BLaER1 (cell line): ENCODE data around the gene CUX1.

ENCODE experiments used
- H3K27ac ChIP-seq: shearing (Covaris generic); formaldehyde crosslinking; 2 replicates; pipeline ENCODE4 v1.8.1; 2022
- H3K27me3 ChIP-seq: shearing (Covaris generic); formaldehyde crosslinking; 2 replicates; pipeline ENCODE4 v1.8.1; 2022
- H3K36me3 ChIP-seq: shearing (Covaris generic); formaldehyde crosslinking; 2 replicates; pipeline ENCODE4 v1.8.1; 2022
- H3K4me1 ChIP-seq: shearing (Covaris generic); formaldehyde crosslinking; 2 replicates; pipeline ENCODE4 v1.8.1; 2022
- H3K4me2 ChIP-seq: shearing (Covaris generic); formaldehyde crosslinking; 2 replicates; pipeline ENCODE4 v1.8.1; 2022
- H3K4me3 ChIP-seq: shearing (Covaris generic); formaldehyde crosslinking; 2 replicates; pipeline ENCODE4 v1.8.1; 2022
- H3K9ac ChIP-seq: shearing (Covaris generic); formaldehyde crosslinking; 2 replicates; pipeline ENCODE4 v1.8.1; 2022
- H3K9me3 ChIP-seq: shearing (Covaris generic); formaldehyde crosslinking; 2 replicates; pipeline ENCODE4 v1.8.1; 2022
- H4K20me1 ChIP-seq: shearing (Covaris generic); formaldehyde crosslinking; 2 replicates; pipeline ENCODE4 v1.8.1; 2022
- Cebpa-rat ChIP-seq: shearing (Covaris generic); IDR thresholded peaks from 2 replicates; pipeline ENCODE4 v1.8.1; 2022

CUX1 gene

DNA sequence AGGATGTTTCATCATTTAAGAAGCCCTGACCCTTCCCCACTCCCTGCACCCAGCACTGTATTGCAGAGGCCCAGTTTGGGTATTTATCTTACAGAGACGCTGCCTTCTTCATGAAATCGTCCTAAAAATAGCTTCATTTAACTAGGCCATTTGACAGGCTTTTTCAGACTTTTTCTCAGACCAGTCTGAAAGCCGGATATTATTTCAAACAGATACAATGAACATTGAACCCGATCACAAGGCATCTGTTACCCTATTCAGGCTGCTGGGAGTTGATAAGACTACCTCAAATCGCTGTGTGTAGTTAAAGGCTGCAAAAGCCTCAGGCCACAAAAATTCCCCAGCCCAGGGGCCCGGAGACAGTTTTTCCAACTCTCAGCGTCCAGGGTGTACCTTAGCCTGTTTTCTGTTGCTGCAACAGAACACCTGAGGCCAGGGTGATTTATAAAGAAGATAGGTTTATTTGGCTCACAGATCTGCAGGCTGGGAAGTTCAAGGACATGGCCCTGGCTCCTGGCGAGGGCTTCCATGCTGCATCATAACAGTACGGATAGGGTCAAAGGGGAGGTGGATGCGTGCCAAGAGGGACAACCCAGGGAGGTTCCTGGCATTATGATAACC lies 338.5 kb downstream of the CUX1 start:
- TF ChIP-seq Cebpa-rat = no peak
- Histone ChIP-seq H3K9ac (no peak overlapping the region), H3K4me2 (no peak overlapping the region), H4K20me1 (peaks cover 17% of the 10 kb centered on the region; the same call in 1 of the 2 replicates), H3K27me3 (no peaks in the 10 kb centered on the region), H3K36me3 (peaks cover 99% of the 10 kb centered on the region), H3K4me1 (no peaks in the 10 kb centered on the region), H3K4me3 (no peak overlapping the region), H3K9me3 (peaks cover 26% of the 10 kb centered on the region), H3K27ac (no peak overlapping the region)

DNA sequence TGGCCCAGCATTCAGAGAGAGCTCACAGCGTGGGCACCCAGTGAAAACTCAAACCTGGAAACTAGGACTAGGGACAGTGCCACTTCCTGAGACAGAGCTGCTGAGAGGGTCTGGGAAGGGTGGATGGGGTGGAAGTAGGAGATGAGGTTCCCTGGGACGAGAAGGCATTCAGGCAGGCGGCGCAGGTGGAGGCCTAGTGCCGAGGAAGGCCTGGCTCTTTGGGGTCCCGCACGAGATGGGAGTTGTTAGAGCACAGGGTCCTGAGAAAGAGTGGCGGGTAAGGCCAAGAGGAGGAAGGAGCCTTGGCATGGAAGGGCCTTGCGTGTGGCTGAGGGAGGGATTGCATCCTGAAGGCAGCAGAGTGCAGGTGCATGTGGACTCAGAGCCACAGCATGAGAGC lies 339.4 kb downstream of the CUX1 start:
- Histone ChIP-seq H3K4me2 (no peak overlapping the region), H3K27me3 (no peaks in the 10 kb centered on the region), H3K4me3 (no peak overlapping the region), H3K36me3 (peaks cover 99% of the 10 kb centered on the region), H3K9ac (no peak overlapping the region), H3K9me3 (peaks cover 24% of the 10 kb centered on the region), H3K27ac (no peak overlapping the region), H4K20me1 (peaks cover 16% of the 10 kb centered on the region; the same call in 1 of the 2 replicates), H3K4me1 (no peaks in the 10 kb centered on the region)
- TF ChIP-seq Cebpa-rat = no peak

DNA sequence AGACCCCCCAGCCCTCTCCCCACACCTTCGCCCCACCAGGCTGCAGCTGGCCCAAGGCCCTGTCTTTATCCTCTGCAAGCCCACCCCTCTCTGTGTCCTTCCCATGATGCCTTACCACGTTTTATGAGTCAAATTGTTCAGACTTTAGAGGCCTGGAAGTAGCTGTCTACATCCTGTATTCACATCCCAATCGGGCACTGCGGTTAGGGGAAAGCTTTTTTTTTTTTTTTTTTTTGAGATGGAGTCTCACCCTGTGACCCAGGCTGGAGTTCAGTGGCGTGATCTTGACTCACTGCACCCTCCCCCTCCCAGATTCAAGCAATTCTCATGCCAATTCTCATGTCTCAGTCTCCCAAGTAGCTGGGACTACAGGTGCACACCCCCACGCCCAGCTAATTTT lies 347.7 kb downstream of the CUX1 start:
- H3K4me2 ChIP-seq = peak overlapping the region; percentile 47; the same call in 1 of the 2 replicates

DNA sequence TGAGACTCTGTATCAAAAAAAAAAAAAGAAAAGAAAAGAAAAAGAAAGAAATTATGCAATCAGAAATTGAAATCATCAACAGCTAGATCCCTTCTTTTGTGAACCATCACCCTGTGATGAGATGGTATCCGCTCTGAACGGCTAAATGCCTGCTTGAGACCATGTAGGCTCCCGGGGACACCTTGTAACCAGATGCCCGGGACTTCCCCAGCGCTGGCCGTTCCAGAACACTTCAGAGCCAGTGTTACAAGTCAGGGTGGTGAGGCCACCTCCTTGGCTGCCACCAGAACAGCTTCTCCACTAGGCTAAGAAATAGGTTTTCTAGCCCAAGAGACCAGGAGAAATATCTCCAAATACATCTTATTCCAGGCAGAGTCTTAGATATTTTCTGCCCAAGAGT lies 349.8 kb downstream of the CUX1 start:
- Histone ChIP-seq H3K9me3 (no peaks in the 10 kb centered on the region), H3K9ac (no peak overlapping the region), H3K27me3 (no peaks in the 10 kb centered on the region), H4K20me1 (peaks cover 23% of the 10 kb centered on the region; the same call in 1 of the 2 replicates), H3K4me2 (no peak overlapping the region), H3K27ac (no peak overlapping the region), H3K4me3 (no peak overlapping the region), H3K36me3 (peaks cover 98% of the 10 kb centered on the region), H3K4me1 (peaks cover 36% of the 10 kb centered on the region)
- no peak for TF ChIP-seq Cebpa-rat

More for the DNA sequence above, 347.7 kb downstream of the CUX1 start:
- H3K4me1 ChIP-seq = peaks cover 36% of the 10 kb centered on the region
- peaks cover 25% of the 10 kb centered on the region; the same call in 1 of the 2 replicates for H4K20me1 ChIP-seq
- H3K27ac ChIP-seq = peak overlapping the region; percentile 35; the same call in 1 of the 2 replicates
- H3K4me3 ChIP-seq = no peak overlapping the region
- peaks cover 98% of the 10 kb centered on the region for H3K36me3 ChIP-seq
- H3K27me3 ChIP-seq = no peaks in the 10 kb centered on the region
- H3K9ac ChIP-seq = no peak overlapping the region
- no peak for TF ChIP-seq Cebpa-rat
- H3K9me3 ChIP-seq = no peaks in the 10 kb centered on the region

DNA sequence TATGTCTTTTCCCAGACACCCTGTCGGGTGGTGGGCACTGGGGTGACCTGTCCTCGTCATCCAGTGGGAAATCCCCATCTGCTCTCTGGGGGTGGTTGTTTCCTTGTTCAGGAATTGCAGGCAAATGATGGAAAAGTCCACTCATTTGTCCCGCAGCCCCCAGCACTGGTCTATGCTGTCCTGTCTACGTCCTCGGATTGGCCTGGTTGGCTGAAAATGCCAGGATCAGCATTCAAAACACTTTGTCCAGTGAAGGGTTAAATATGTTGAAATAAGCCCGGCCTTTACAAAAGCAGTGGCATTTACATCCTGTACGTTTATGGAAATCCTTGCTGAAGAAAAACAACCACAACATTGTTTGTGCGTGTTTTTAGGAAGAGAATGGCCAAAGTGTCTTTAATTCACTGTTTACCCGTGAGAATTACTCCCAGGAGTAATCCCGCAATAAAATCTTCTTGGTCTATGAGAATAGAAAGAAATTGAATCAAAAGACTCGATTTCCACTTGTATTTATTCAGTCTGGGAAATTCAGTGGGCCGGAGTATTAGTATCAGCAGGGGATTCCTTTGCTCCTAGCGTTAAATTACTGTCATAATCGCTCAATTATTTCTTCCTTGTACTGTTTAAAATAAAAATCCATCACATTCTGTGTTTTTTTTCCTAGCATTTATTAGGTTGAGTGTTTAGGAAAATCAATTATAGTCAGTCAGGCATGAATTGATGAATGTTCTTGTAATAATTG lies 352.4 kb downstream of the CUX1 start:
- Histone ChIP-seq H3K9me3 (no peaks in the 10 kb centered on the region), H3K36me3 (peaks cover 98% of the 10 kb centered on the region), H3K4me1 (peaks cover 12% of the 10 kb centered on the region), H3K9ac (no peak overlapping the region), H4K20me1 (peaks cover 2% of the 10 kb centered on the region; the same call in 1 of the 2 replicates), H3K27me3 (no peaks in the 10 kb centered on the region), H3K27ac (no peak overlapping the region), H3K4me2 (no peak overlapping the region), H3K4me3 (no peak overlapping the region)
- no peak for TF ChIP-seq Cebpa-rat

DNA sequence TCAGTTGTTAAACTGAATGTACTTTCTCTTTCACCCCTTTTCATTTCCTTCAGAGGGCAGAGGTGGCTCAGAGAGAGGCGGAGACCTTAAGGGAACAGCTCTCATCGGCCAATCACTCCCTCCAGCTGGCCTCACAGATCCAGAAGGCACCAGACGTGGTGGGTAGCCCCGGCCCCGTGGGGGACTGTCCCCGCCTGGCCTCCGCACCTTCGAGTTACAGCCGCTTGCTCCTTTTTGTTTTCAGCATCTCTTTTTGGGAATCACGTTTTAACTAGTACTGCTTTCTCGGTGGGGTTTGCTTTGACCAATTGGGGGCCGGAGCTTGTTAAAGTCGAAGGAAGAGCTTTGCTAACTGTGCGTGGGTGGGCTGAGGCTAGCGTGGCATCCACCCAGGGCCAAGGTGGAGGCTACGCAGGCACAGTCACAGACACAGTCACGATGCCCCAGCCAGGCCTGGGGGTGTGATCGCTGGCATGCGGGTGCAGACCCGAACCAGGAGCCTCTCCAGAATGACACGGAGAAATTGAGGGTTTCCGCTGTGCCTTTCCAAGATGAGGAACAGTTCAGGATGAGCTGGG lies 353.1 kb downstream of the CUX1 start:
- Histone ChIP-seq H3K4me2 (no peak overlapping the region), H3K36me3 (peaks cover 98% of the 10 kb centered on the region), H3K27ac (no peak overlapping the region), H3K27me3 (no peaks in the 10 kb centered on the region), H3K4me1 (peaks cover 9% of the 10 kb centered on the region), H3K9me3 (no peaks in the 10 kb centered on the region), H4K20me1 (no peaks in the 10 kb centered on the region), H3K9ac (no peak overlapping the region), H3K4me3 (no peak overlapping the region)
- TF ChIP-seq Cebpa-rat = no peak

DNA sequence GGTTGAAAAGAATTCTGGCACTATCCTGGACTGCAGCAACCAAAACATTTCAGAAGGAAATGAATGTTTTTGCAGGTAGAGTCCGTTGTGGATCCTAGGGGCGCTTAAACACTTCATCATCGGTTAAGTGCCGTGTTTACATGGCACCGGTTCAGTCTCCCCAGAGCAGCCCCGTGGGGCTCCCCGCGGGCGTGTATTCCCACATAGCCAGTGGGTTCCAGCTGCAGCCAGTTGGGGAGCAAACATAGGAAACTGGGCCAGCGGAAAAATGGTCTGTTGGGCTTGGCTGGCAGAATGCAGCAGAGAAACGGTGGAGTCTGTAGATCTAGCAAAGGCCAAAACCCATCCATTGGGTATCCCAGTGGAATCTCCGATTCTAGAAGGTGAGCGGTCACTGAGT lies 356.2 kb downstream of the CUX1 start:
- Histone ChIP-seq H3K9ac (no peak overlapping the region), H3K27me3 (no peaks in the 10 kb centered on the region), H3K27ac (no peak overlapping the region), H4K20me1 (peaks cover 21% of the 10 kb centered on the region; the same call in 1 of the 2 replicates), H3K36me3 (peaks cover 100% of the 10 kb centered on the region), H3K4me1 (peaks cover 9% of the 10 kb centered on the region), H3K4me2 (no peak overlapping the region), H3K9me3 (no peaks in the 10 kb centered on the region), H3K4me3 (no peak overlapping the region)
- no peak for TF ChIP-seq Cebpa-rat

DNA sequence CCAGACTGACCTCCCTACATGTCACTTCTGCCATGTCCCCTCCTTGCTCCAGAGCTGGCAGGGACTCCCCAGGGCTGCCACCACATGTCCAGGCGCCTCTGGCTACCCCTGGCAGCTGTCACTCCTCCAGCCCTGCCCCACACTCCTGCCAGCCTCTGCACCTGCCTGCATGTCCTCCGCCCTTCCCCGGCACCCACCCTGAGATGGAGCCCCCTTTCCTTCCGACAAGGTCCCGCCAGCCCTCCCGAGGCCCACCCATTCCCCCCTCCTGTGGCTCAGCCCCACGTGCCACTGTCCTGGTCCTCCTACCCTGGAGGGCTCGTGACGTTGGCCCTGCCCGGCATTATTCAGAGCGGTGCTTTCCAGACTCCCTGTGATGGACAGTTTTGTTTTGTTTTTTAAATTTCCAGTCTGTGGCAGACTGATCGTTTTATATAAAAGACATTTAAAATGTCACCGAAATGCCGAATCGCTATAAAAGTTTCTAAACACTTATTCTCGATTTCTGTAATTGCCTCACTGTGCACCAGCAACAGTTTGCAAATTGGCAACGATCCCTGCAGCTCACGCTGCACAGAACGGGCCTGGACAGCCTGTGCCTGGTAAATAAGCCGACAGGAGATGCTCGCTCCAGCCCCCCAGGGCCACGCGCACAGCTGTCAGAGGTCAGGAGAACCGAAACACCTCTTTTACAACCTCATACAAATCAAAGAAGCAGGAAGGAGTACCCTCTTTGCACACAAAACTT lies 358.2 kb downstream of the CUX1 start:
- TF ChIP-seq Cebpa-rat = no peak
- no peaks in the 10 kb centered on the region for H3K9me3 ChIP-seq
- peaks cover 100% of the 10 kb centered on the region for H3K36me3 ChIP-seq

DNA sequence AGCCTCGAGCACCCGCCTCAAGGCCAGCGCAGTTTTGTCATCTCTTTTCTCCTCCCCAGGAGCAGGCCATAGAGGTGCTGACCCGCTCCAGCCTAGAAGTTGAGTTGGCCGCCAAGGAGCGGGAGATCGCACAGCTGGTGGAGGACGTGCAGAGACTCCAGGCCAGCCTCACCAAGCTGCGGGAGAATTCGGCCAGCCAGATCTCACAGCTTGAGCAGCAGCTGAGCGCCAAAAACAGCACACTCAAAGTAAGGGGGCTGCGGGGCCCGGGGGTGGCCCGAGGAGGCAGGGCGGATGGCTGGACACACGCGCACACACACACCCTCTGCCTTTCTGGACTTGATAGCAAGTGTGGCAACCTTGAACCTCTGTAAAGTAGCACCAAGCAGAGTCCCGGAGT lies 361.0 kb downstream of the CUX1 start:
- no peak overlapping the region for H3K4me2 ChIP-seq
- peaks cover 26% of the 10 kb centered on the region; the same call in 1 of the 2 replicates for H4K20me1 ChIP-seq
- H3K9ac ChIP-seq = no peak overlapping the region
- no peak overlapping the region for H3K4me3 ChIP-seq
- H3K27me3 ChIP-seq = no peaks in the 10 kb centered on the region
- peaks cover 100% of the 10 kb centered on the region for H3K36me3 ChIP-seq
- H3K4me1 ChIP-seq = no peaks in the 10 kb centered on the region
- no peak for TF ChIP-seq Cebpa-rat
- no peak overlapping the region for H3K27ac ChIP-seq
- no peaks in the 10 kb centered on the region for H3K9me3 ChIP-seq

More for the DNA sequence above, 358.2 kb downstream of the CUX1 start:
- no peak overlapping the region for H3K4me2 ChIP-seq
- H3K27ac ChIP-seq = no peak overlapping the region
- no peaks in the 10 kb centered on the region for H3K27me3 ChIP-seq
- peaks cover 26% of the 10 kb centered on the region; the same call in 1 of the 2 replicates for H4K20me1 ChIP-seq
- H3K4me1 ChIP-seq = no peaks in the 10 kb centered on the region
- no peak overlapping the region for H3K9ac ChIP-seq
- H3K4me3 ChIP-seq = no peak overlapping the region
